ENCODE measurements around the gene NKPD1. TPM values are rescaled to one million over a fixed set of nuclear protein-coding genes. Genes with fewer than 3 reads are reported as not detected.

The NKPD1 gene
- total and polyA plus RNA-seq, 2 donors (not counting 3 experiments of a cell fraction or from before 2014, with no cell fraction given), result 0.04 TPM; not detected in 1

GRCh38 chr19:45151320-45151719 lies 9.5 kb downstream of the NKPD1 start:
- no peak overlapping the region for H3K4me2 ChIP-seq (ENCODE audit: insufficient read depth, low read length)
- no peaks in the 10 kb centered on the region for H3K9me1 ChIP-seq (replicated peaks; ENCODE audit: control insufficient read depth, extremely low read depth, insufficient read depth, low read length)
- no peaks in the 10 kb centered on the region for H3K9me3 ChIP-seq (replicated peaks; ENCODE audit: control insufficient read depth, insufficient read depth, low read length)
- no peaks in the 10 kb centered on the region for H3K79me2 ChIP-seq (ENCODE audit: control insufficient read depth, insufficient read depth, low read length)
- no peak overlapping the region for H3K27ac ChIP-seq (ENCODE audit: insufficient read depth, low read depth, low read length)
- H3K4me1 ChIP-seq (ENCODE audit: control insufficient read depth, extremely low read depth, insufficient read depth, low read length), result peaks cover 18% of the 10 kb centered on the region
- no peak overlapping the region for H3K4me3 ChIP-seq (replicated peaks in 1 of 3; ENCODE audit: insufficient read depth in 1 of 3, low read depth in 1 of 3, low read length in 3 of 3)
- DNase-seq (ENCODE audit: low read depth, low spot score) (no peak), FAIRE-seq (no peak)
- CTCF ChIA-PET, result interaction anchor here (1.3 kb wide), 1 partner anchor 13 kb away, joined by 4 read pairs; no protein-coding TSS in a partner anchor
- POLR2A ChIA-PET, result no interaction called here
- dilution Hi-C loops (cut with MboI; ENCODE audit: extremely low pct_ligation_motif_present, low sequenced_read_pairs) (no loop called here), intact Hi-C loops (cut with micrococcal nuclease) (no loop called here)
- peaks cover 6 to 15% of the 10 kb centered on the region in 2 experiments for H3K27me3 ChIP-seq (ENCODE audit: control insufficient read depth in 2 of 2, insufficient read depth in 2 of 2, low read length in 2 of 2)
- BruUV-seq (replicated peaks), result no TSS peak
- H4K20me1 ChIP-seq (replicated peaks; ENCODE audit: control insufficient read depth, extremely low read depth, insufficient read depth, low read length), result no peaks in the 10 kb centered on the region
- no peak overlapping the region for H3K9ac ChIP-seq (replicated peaks; ENCODE audit: extremely low read depth, insufficient read depth, low read length)
- H3K36me3 ChIP-seq (ENCODE audit: control insufficient read depth in 2 of 2, extremely low read depth in 1 of 2, insufficient read depth in 2 of 2, low read length in 2 of 2), result no peaks in the 10 kb centered on the region
- TF ChIP-seq CTCF (IDR thresholded peaks at IDR 0.05; ENCODE audit: extremely low read depth in 1 of 2, insufficient read depth in 1 of 2, low read depth in 1 of 2, low read length in 2 of 2) (no peak), EZH2 (IDR thresholded peaks at IDR 0.05; ENCODE audit: borderline replicate concordance, low read depth, low read length, severe bottlenecking) (no peak), MAX (IDR thresholded peaks at IDR 0.05; ENCODE audit: insufficient read depth, insufficient read length) (no peak), MYC (IDR thresholded peaks at IDR 0.05; ENCODE audit: low read depth, low read length) (no peak), POLR2A (IDR thresholded peaks at IDR 0.05; ENCODE audit: low read depth, low read length) (no peak), GATA2 (IDR thresholded peaks at IDR 0.05; ENCODE audit: insufficient read depth, insufficient read length, low read depth, low read length) (no peak), JUN (IDR thresholded peaks at IDR 0.05; ENCODE audit: borderline replicate concordance, insufficient read depth, insufficient read length, low read depth) (no peak), FOS (IDR thresholded peaks at IDR 0.05; ENCODE audit: borderline replicate concordance, insufficient read depth, low read length) (no peak), POLR2AphosphoS5 (IDR thresholded peaks at IDR 0.05; ENCODE audit: insufficient read depth, low read depth, low read length) (no peak)
- H2AFZ ChIP-seq (ENCODE audit: low read depth, low read length), result no peak overlapping the region

All from endothelial cell of umbilical vein (primary cell).